GM03348 (cell line): ENCODE data around the gene ADGRE1.
A peak's percentile ranks its signal among the peaks of the same experiment; 100 is the strongest.

Experiments
- DNase-seq: peaks from one replicate; pipeline ENCODE4 v3.0.0; 2012; ENCODE audit warnings: low spot score

Gene ADGRE1

DNA sequence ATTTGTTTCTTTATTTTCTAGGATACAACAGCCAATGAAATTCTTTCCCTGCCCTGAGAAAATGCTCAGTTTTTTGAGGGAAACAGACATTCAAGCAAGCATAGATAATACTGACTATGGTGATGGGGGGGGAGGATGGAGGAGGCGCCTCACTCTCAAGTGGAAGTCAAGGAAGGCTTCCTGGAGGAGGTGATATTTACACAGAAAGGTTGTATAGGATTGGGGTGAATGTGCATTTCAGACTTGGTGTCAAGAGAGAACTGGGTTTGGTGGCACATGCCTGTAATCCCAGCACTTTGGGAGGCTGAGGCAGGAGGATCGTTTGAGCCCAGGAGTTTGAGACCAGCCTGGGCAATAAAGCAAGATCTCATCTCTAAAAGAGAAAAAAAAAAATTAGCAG lies 12.2 kb upstream of the ADGRE1 start:
- no peak for DNase-seq

GRCh38 chr19:6876748-6877147 lies 10.6 kb upstream of the ADGRE1 start:
- no peak for DNase-seq

GRCh38 chr19:6877766-6878165 lies 9.6 kb upstream of the ADGRE1 start:
- no peak for DNase-seq

GRCh38 chr19:6886277-6886897 lies 992 bp upstream of the ADGRE1 start:
- DNase-seq, result no peak

- DNase-seq, result no peak
Observed at GRCh38 chr19:6888967-6889366, 1.6 kb downstream of the ADGRE1 start.

DNA sequence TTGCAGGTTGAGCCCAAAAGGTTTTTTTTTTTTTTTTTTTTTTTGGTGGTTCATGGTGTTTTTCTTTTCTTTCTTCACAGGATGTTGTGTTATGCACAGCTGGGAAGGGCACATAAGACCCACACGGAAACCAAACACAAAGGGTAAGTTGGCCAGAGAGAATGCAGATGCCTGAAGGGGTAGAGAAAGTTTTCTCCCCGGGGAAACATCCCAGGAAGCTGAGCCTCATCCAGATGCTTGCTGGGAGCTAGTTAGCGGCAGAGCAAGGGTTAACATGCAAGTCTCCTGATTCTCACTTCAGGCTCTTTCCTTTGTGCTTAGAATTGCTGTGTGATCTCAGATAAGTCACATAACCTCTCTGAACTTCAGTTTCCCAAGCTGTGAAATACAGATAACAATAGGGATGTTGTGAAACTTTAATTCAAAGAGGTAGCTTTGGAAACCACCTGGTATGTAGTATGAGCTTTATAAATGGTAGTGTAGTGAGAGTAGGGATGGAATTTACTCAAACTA lies 3.1 kb downstream of the ADGRE1 start:
- DNase-seq, result no peak

DNA sequence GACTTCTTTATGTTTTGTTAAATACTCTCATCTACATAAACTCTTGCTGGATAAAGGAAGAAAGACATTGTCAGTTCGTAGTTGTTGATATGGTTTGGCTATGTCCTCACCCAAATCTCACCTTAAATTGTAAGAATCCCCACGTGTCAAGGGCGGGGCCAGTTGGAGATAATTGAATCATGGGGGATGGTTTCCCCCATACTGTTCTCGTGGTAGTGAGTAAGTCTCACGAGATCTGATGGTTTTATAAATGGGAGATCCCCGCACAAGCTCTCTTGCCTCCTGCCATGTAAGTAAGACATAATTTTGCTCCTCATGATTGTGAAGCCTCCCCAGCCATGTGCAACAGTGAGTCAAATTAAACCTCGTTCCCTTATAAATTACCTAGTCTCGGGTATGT lies 3.6 kb downstream of the ADGRE1 start:
- no peak for DNase-seq

DNA sequence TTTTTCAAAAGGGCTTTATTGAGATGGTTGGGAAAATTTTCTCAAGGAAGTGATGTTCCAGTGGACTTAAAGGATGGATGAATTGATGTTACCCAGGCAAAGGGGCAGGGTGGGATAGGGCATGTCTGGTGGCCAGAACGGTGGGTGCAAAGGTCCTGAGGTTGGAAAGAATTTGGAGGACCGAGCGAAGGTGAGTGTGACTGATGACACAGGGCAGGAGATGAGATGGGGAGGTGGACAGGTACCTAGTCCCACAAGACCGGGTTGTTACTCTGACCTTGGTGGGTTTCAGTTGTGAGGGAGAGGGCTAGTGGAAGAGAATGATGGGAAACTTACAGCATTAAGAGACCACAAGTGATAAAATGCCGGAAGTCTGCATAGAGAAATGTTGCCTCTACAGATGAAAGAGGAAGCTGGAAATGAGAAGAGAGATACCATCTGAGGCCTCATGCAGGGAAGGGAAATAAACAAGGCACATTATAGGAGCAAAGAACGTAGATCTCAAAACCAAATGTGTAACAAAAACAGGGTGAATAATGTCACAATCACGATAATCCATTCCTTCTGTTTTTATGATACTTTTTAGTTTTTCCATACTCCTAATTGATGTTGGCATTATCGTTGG lies 4.5 kb downstream of the ADGRE1 start:
- DNase-seq, result no peak

- DNase-seq, result no peak
Observed at GRCh38 chr19:6894313-6894712, 6.9 kb downstream of the ADGRE1 start.

DNA sequence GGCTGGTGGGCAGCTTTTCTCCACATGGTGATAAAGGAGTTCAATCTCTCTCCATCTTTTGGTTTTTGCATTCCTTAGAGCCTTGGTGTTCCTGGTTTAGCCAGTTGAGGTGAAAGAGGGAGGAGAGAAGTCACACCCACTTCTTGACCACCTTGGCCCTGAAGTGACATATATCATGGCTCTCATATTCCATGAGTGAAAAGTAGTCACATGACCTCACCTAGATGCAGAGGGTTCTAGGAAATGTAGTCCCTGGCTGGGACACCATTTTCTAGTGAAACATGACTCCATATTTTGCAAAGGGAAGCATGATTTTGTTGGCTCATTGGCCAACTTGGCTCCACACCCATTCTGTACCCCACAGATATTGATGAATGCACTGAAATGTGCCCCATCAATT lies 16.1 kb downstream of the ADGRE1 start:
- DNase-seq, result no peak

GRCh38 chr19:6906559-6907060 lies 19.2 kb downstream of the ADGRE1 start:
- DNase-seq, result no peak

- no peak for DNase-seq
Observed at GRCh38 chr19:6911523-6911922, 24.1 kb downstream of the ADGRE1 start.

- DNase-seq, result no peak
Observed at GRCh38 chr19:6914321-6914720, 26.9 kb downstream of the ADGRE1 start.

GRCh38 chr19:6916952-6917351 lies 29.6 kb downstream of the ADGRE1 start:
- no peak for DNase-seq

DNA sequence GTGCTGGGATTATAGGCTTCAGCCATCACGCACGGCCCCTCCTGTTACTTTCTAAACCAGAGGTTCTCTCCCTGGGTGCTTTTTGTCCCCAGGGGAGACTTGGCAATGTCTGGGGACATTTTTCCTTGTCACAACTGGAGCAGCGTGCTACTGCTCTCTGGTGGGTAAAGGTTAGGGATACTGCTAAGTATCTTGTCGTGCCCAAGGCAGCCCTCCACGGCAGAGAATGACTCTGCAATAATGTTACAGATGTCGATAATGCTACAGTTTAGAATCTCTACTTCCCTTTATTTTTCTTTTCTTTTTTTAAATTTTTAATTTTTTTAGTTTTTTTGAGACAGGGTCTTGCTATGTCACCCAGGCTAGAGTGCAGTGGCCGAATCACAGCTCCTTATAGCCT lies 38.0 kb downstream of the ADGRE1 start:
- DNase-seq, result no peak

GRCh38 chr19:6925801-6926751 lies 38.7 kb downstream of the ADGRE1 start:
- no peak for DNase-seq

- DNase-seq, result no peak
Observed at GRCh38 chr19:6930190-6930589, 42.8 kb downstream of the ADGRE1 start.

DNA sequence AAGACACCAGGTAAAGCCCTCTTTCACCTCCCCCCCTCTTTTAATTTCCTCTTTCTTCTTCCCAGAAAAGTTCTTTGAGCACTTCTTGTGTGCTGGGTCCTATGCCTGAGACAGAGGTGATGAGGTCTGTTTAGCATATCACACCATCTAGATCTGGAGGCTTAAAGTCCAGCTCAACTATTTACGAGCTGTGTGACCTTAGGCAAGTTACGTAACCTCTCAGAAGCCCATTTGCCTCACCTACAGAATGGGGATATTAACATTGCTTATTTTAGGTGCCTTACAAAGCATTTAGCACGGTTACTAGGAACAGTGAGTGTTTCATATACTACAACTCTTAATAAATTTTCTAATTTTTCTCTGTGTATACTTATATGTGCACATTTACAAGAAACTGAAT lies 47.7 kb downstream of the ADGRE1 start:
- no peak for DNase-seq

DNA sequence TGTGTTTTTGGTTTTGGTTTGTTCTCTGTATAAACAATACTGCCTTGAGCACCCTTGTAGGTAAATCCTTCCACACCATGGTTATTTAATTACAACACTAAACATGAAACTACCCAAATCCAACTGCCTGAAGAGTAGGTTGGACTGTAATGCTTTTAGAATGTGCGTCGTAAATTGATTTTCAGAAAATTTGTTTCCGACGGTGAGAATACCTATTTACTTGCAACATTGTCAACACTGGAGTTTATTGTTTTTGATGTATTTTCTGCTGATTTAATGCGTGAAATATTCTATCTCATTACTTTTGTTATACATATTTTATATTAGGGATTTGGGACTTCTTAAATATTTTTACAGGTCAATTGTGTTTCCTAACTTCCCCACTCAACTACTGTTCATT lies 48.2 kb downstream of the ADGRE1 start:
- DNase-seq, result no peak

- DNase-seq, result no peak
Observed at GRCh38 chr19:6945733-6946132, 58.4 kb downstream of the ADGRE1 start.

GRCh38 chr19:6947745-6948144 lies 60.4 kb downstream of the ADGRE1 start:
- DNase-seq, result peak; percentile 36

DNA sequence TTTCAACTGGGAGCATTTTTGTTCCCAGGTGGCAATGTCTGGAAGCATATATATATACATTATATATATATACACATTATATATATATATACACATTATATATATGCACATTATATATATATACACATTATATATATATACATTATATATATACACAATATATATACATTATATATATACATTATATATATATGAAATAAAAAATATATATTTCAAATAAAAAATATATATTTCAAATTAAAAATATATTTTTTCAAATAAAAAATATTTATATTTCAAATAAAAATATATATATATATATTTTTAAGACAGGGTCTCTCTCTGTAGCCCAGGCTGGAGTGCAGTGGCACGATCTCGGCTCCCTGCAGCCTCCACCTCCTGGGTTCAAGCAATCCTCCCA lies 61.5 kb downstream of the ADGRE1 start:
- no peak for DNase-seq

GRCh38 chr19:6952956-6953355 lies 65.6 kb downstream of the ADGRE1 start:
- no peak for DNase-seq
